Neural progenitor cell (in vitro differentiated cells): ENCODE results near the gene CIART. TPM values are rescaled to one million over a fixed set of nuclear protein-coding genes. Genes with fewer than 3 reads are reported as not detected.

Source experiments
- DNase-seq: peaks from one replicate; pipeline ENCODE4 v3.0.0-alpha.2; 2016; ENCODE audit warnings: low spot score
- H2AFZ ChIP-seq: fragments of 200-600 bp; sonication (generic); replicated peaks from 2 replicates; pipeline ENCODE4 v1.6.1; 2016; ENCODE audit warnings: antibody characterized with exemption
- H3F3A ChIP-seq: fragments of 200-600 bp; sonication (generic); 2 replicates; pipeline ENCODE4 v1.6.1; 2016; ENCODE audit warnings: antibody characterized with exemption, low read depth
- H3K27ac ChIP-seq: fragments of 200-600 bp; sonication (generic); 2 replicates; pipeline ENCODE4 v1.5.1; 2016; ENCODE audit warnings: mild to moderate bottlenecking
- H3K27me3 ChIP-seq: fragments of 200-600 bp; sonication (generic); 2 replicates; pipeline ENCODE4 v1.6.1; 2016; ENCODE audit warnings: mild to moderate bottlenecking, moderate library complexity
- H3K36me3 ChIP-seq: fragments of 200-600 bp; sonication (generic); 2 replicates; pipeline ENCODE4 v1.5.1; 2016
- H3K4me1 ChIP-seq: fragments of 200-600 bp; sonication (generic); 2 replicates; pipeline ENCODE4 v1.6.1; 2016; ENCODE audit warnings: mixed run types
- H3K4me2 ChIP-seq: fragments of 200-600 bp; sonication (generic); 2 replicates; pipeline ENCODE4 v1.6.1; 2016
- H3K4me3 ChIP-seq: fragments of 200-600 bp; sonication (generic); 2 replicates; pipeline ENCODE4 v1.5.1; 2016
- H3K79me2 ChIP-seq: fragments of 200-600 bp; sonication (generic); 2 replicates; pipeline ENCODE4 v1.6.1; 2016; ENCODE audit warnings: low read depth
- H3K9ac ChIP-seq: fragments of 200-600 bp; sonication (generic); 2 replicates; pipeline ENCODE4 v1.6.1; 2016
- H3K9me3 ChIP-seq: fragments of 200-600 bp; sonication (generic); 2 replicates; pipeline ENCODE4 v1.5.1; 2016; ENCODE audit warnings: low read depth
- H4K20me1 ChIP-seq: fragments of 200-600 bp; sonication (generic); 2 replicates; pipeline ENCODE4 v1.6.1; 2016; ENCODE audit warnings: low read depth
- H3K27ac Mint-ChIP-seq: 3 replicates; pipeline ENCODE4 v1.8.0; 2021; ENCODE audit warnings: mixed read lengths
- H3K27me3 Mint-ChIP-seq: 2 replicates; pipeline ENCODE4 v1.8.0; 2022; ENCODE audit warnings: low read depth, mild to moderate bottlenecking, inconsistent platforms, moderate library complexity, mixed read lengths; ENCODE audit not compliant: insufficient read depth
- H3K36me3 Mint-ChIP-seq: 3 replicates; pipeline ENCODE4 v1.8.0; 2021; ENCODE audit warnings: mixed read lengths
- H3K4me1 Mint-ChIP-seq: 3 replicates; pipeline ENCODE4 v1.8.0; 2021; ENCODE audit warnings: mixed read lengths
- H3K4me3 Mint-ChIP-seq: 3 replicates; pipeline ENCODE4 v1.8.0; 2021; ENCODE audit warnings: mild to moderate bottlenecking, moderate library complexity, mixed read lengths
- H3K9me3 Mint-ChIP-seq: 3 replicates; pipeline ENCODE4 v1.8.0; 2020; ENCODE audit warnings: mixed read lengths
- EZH2 ChIP-seq: fragments of 200-600 bp; sonication (generic); IDR thresholded peaks from 2 replicates; pipeline ENCODE4 v1.6.1; 2017; ENCODE audit warnings: antibody characterized with exemption, mild to moderate bottlenecking, moderate library complexity
- EZH2phosphoT487 ChIP-seq: fragments of 200-600 bp; sonication (generic); IDR thresholded peaks from 2 replicates; pipeline ENCODE4 v1.6.1; 2017; ENCODE audit warnings: antibody characterized with exemption
- total RNA-seq: library from RNA; depleted of rRNA; stranded (reverse); fragments of >200 nt; gene quantifications from 2 replicates; pipeline ENCODE4 v1.2.3, GENCODE V29; 2015; ENCODE audit warnings: low replicate concordance
- TF ChIP-seq, protein P1 (sequence below): fragments of 200-600 bp; sonication (generic); IDR thresholded peaks from 2 replicates; pipeline ENCODE4 v1.5.1; 2017; ENCODE audit warnings: antibody characterized with exemption, mild to moderate bottlenecking

CIART gene
- total RNA-seq, 1 donor from 2014 or later: 25.3 TPM

DNA sequence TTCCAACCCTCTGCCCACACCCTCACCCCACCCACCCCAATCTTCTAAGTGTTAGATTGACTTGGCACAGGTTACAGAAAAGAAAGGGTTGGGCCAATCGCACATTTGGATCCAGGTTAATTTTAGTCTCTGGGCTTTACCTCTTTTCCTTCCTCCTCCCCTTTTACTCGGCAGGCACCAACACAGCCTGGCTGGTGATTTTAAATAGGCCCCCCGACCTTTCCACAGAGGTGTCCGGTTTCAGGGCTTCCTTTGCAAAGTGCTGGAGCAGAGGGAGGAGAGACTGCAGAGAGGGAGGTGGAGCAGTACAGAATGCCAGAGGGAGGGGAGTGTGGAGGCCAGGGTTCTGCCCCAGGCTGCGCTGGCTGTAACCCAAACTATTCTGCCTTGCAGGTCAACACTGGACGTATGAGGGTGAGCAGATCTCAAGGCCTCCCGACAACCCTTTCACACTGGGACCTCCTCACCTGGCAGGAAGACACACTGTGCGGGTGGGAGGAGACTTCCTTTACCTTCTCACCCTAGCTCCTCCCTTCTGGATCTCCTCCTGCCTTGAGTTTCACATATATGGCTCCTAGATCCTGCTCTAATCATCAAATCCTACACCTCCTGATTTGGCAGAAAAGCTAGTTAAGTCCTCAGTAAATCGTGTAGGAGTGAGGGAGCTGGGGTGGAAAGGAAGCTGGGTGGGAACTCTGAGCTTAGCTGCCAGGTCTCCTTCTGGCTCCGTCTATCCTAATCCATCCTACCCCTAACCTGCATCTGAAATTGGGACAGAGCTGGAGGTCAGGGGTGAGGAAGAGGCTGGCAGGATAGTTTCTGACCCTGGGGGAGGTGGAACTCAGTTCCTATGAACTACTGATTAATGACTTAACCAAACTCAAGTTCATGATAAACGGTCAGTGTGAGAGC, 22.3 kb upstream of the CIART start:
- peaks cover 12% of the 10 kb centered on the region for H3K36me3 Mint-ChIP-seq
- DNase-seq: peak; percentile 90
- Histone ChIP-seq H2AFZ (no peak overlapping the region), H3K9ac (peak overlapping the region; percentile 67), H4K20me1 (no peaks in the 10 kb centered on the region), H3K27ac (peak overlapping the region; percentile 83), H3K4me1 (peaks cover 23% of the 10 kb centered on the region), H3K4me3 (peak overlapping the region; percentile 84), H3K79me2 (peaks cover 48% of the 10 kb centered on the region), H3K36me3 (no peaks in the 10 kb centered on the region), H3K9me3 (no peaks in the 10 kb centered on the region), H3K27me3 (no peaks in the 10 kb centered on the region), H3K4me2 (peak overlapping the region; percentile 99), H3F3A (peaks cover 74% of the 10 kb centered on the region)
- peaks cover 54% of the 10 kb centered on the region for H3K4me1 Mint-ChIP-seq
- peak overlapping the region; percentile 95 for H3K27ac Mint-ChIP-seq
- peak overlapping the region; percentile 93 for H3K4me3 Mint-ChIP-seq
- H3K27me3 Mint-ChIP-seq: peaks cover 9% of the 10 kb centered on the region
- H3K9me3 Mint-ChIP-seq: no peaks in the 10 kb centered on the region
- no peak for TF ChIP-seq EZH2
- TF ChIP-seq, protein P1, sequence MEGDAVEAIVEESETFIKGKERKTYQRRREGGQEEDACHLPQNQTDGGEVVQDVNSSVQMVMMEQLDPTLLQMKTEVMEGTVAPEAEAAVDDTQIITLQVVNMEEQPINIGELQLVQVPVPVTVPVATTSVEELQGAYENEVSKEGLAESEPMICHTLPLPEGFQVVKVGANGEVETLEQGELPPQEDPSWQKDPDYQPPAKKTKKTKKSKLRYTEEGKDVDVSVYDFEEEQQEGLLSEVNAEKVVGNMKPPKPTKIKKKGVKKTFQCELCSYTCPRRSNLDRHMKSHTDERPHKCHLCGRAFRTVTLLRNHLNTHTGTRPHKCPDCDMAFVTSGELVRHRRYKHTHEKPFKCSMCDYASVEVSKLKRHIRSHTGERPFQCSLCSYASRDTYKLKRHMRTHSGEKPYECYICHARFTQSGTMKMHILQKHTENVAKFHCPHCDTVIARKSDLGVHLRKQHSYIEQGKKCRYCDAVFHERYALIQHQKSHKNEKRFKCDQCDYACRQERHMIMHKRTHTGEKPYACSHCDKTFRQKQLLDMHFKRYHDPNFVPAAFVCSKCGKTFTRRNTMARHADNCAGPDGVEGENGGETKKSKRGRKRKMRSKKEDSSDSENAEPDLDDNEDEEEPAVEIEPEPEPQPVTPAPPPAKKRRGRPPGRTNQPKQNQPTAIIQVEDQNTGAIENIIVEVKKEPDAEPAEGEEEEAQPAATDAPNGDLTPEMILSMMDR: no peak
- TF ChIP-seq EZH2phosphoT487: no peak

DNA sequence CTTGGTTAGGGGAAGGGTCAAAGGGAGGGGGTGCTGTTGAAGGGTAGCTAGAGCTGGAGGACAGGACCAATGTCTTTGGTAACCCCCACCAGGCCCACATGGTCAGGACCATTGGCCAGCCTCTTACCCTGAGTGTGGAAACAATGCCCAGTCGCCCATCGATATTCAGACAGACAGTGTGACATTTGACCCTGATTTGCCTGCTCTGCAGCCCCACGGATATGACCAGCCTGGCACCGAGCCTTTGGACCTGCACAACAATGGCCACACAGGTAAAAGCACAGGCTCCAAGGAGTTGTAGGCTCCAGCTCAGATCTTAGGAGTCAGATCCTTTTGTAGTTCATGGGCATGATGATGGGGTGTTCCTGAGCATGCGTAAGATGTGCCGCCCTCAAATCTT, 21.0 kb upstream of the CIART start:
- H3K27ac ChIP-seq: no peak overlapping the region

DNA sequence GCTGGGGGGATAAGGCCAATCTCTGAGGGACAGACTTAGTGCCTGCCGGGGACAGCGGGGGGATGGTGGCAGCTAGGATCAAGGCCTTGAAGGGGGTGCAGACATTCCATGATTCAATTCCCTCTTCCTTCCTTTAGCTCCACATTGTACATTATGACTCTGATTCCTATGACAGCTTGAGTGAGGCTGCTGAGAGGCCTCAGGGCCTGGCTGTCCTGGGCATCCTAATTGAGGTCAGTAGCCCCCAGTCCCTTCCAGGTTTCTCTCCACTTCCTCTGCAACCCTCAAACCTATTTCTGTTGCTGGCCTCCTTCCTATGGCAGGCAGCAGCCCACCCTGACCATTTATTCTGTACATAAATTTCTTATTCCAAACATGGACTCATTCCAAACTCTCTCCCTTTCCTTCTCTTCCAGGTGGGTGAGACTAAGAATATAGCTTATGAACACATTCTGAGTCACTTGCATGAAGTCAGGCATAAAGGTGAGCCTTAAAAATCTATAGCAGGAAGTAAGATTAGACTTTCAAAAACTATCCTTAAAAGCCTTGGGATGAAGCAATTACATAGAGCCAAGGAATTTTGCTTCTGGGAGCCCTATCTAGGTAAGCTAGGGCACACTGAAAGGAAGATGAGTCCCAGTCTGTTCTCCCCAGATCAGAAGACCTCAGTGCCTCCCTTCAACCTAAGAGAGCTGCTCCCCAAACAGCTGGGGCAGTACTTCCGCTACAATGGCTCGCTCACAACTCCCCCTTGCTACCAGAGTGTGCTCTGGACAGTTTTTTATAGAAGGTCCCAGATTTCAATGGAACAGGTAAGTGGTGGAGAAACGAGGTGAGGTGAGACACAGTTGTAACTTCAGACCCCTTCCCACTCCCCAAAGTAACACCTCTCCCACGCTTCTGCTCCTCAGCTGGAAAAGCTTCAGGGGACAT, 19.7 kb upstream of the CIART start:
- H3K27ac Mint-ChIP-seq: no peak overlapping the region
- no peaks in the 10 kb centered on the region for H4K20me1 ChIP-seq
- H2AFZ ChIP-seq: no peak overlapping the region
- H3K27ac ChIP-seq: no peak overlapping the region
- H3K9ac ChIP-seq: no peak overlapping the region
- H3K9me3 ChIP-seq: no peaks in the 10 kb centered on the region
- no peaks in the 10 kb centered on the region for H3K36me3 ChIP-seq
- peaks cover 6% of the 10 kb centered on the region for H3K27me3 Mint-ChIP-seq
- no peaks in the 10 kb centered on the region for H3K9me3 Mint-ChIP-seq
- H3K4me1 Mint-ChIP-seq: peaks cover 42% of the 10 kb centered on the region
- H3K79me2 ChIP-seq: peaks cover 54% of the 10 kb centered on the region
- no peak for TF ChIP-seq EZH2
- TF ChIP-seq, protein P1: no peak
- no peak for TF ChIP-seq EZH2phosphoT487
- DNase-seq: no peak
- no peaks in the 10 kb centered on the region for H3K27me3 ChIP-seq
- peaks cover 50% of the 10 kb centered on the region for H3F3A ChIP-seq
- H3K4me1 ChIP-seq: peaks cover 19% of the 10 kb centered on the region
- no peak overlapping the region for H3K4me2 ChIP-seq
- no peak overlapping the region for H3K4me3 Mint-ChIP-seq
- peaks cover 20% of the 10 kb centered on the region for H3K36me3 Mint-ChIP-seq
- H3K4me3 ChIP-seq: no peak overlapping the region

More for the DNA sequence above, 21.0 kb upstream of the CIART start:
- Histone ChIP-seq H3F3A (peaks cover 63% of the 10 kb centered on the region), H3K36me3 (no peaks in the 10 kb centered on the region), H3K79me2 (peaks cover 48% of the 10 kb centered on the region), H2AFZ (no peak overlapping the region), H3K4me3 (no peak overlapping the region), H3K4me1 (peaks cover 19% of the 10 kb centered on the region), H3K27me3 (no peaks in the 10 kb centered on the region), H3K4me2 (no peak overlapping the region), H3K9me3 (no peaks in the 10 kb centered on the region), H3K9ac (no peak overlapping the region), H4K20me1 (no peaks in the 10 kb centered on the region)
- TF ChIP-seq EZH2phosphoT487 (no peak), EZH2 (no peak)
- TF ChIP-seq, protein P1: no peak
- Mint-ChIP-seq H3K27me3 (peaks cover 9% of the 10 kb centered on the region), H3K4me1 (peaks cover 44% of the 10 kb centered on the region), H3K36me3 (peaks cover 12% of the 10 kb centered on the region), H3K27ac (no peak overlapping the region), H3K9me3 (no peaks in the 10 kb centered on the region), H3K4me3 (peak overlapping the region; percentile 75)
- no peak for DNase-seq
